Stimulated activated CD8-positive, alpha-beta memory T cell treated with anti-CD3 and anti-CD28 coated beads, Interleukin-15, amount 100 ng/mL, for 1 hour (primary cell): ENCODE results near the gene DIAPH3.

Experiments used
- DNase-seq: peaks from one replicate; pipeline ENCODE4 v3.0.0-alpha.2; 2020; ENCODE audit warnings: low read depth

DIAPH3 gene

GRCh38 chr13:59771272-59771671, 392.5 kb downstream of the DIAPH3 start:
- no peak for DNase-seq

GRCh38 chr13:59770451-59770850, 393.3 kb downstream of the DIAPH3 start:
- no peak for DNase-seq

- no peak for DNase-seq
These were observed 397.5 kb downstream of the DIAPH3 start for GRCh38 chr13:59766236-59766635.

GRCh38 chr13:59755632-59756290, 408.0 kb downstream of the DIAPH3 start:
- DNase-seq: no peak

GRCh38 chr13:59754411-59754810, 409.3 kb downstream of the DIAPH3 start:
- DNase-seq: no peak

- no peak for DNase-seq
These were observed 412.9 kb downstream of the DIAPH3 start for GRCh38 chr13:59750860-59751259.

- no peak for DNase-seq
These were observed 415.7 kb downstream of the DIAPH3 start for GRCh38 chr13:59748046-59748445.

GRCh38 chr13:59747529-59747928, 416.2 kb downstream of the DIAPH3 start:
- no peak for DNase-seq

GRCh38 chr13:59746291-59746962, 417.3 kb downstream of the DIAPH3 start:
- no peak for DNase-seq

GRCh38 chr13:59745392-59745788, 418.3 kb downstream of the DIAPH3 start:
- no peak for DNase-seq

- DNase-seq: no peak
These were observed 418.9 kb downstream of the DIAPH3 start for GRCh38 chr13:59744747-59745391.

- no peak for DNase-seq
These were observed 420.5 kb downstream of the DIAPH3 start for GRCh38 chr13:59743195-59743594.

- DNase-seq: no peak
These were observed 421.3 kb downstream of the DIAPH3 start for GRCh38 chr13:59742467-59742866.

GRCh38 chr13:59738921-59739320, 424.8 kb downstream of the DIAPH3 start:
- no peak for DNase-seq

- DNase-seq: no peak
These were observed 429.3 kb downstream of the DIAPH3 start for GRCh38 chr13:59734393-59734792.

- no peak for DNase-seq
These were observed 430.0 kb downstream of the DIAPH3 start for GRCh38 chr13:59733744-59734143.

- DNase-seq: no peak
These were observed 433.7 kb downstream of the DIAPH3 start for GRCh38 chr13:59730026-59730425.

- DNase-seq: no peak
These were observed 434.7 kb downstream of the DIAPH3 start for GRCh38 chr13:59728896-59729545.

GRCh38 chr13:59721926-59722910, 441.5 kb downstream of the DIAPH3 start:
- DNase-seq: no peak

- no peak for DNase-seq
These were observed 448.1 kb downstream of the DIAPH3 start for GRCh38 chr13:59715611-59716010.

- DNase-seq: no peak
These were observed 452.6 kb downstream of the DIAPH3 start for GRCh38 chr13:59710996-59711701.
